Measurements from ENCODE around the gene MSANTD2.

DNA sequence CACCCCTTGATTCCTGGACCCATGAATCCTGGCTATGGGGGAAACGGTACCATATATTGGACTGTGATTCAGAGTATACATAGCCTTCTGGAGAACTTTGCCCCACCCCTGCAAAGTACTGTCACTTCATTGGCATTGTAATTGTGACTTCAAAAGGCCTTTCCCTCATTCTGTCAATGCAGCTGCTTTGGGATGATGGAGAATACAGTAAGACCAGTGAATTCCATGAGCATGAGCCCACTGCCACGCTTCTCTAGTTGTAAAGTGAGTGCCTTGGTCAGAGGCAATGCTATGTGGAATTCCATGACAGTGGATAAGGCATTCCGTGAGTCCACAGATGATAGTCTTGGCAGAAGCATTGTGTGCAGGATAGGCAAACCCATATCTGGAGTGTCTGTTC, 25.7 kb upstream of the MSANTD2 start:
- TF ChIP-seq POLR2A (IDR thresholded peaks at IDR 0.05; ENCODE audit: low read length) (no peak), GATA1 (IDR thresholded peaks at IDR 0.05; ENCODE audit: low read depth, low read length) (no peak)

All from erythroblast (primary cell).